Activated gamma-delta T cell treated with Interleukin-2 at 50 U/mL for 16 hours (primary cell): Measurements from ENCODE around the gene GJA9.
"Not testable (repeated sequence)": the region's sequence is repeated elsewhere in the genome, so short reads cannot be mapped to it uniquely, and the experiment has no call there.

Experiments used
- DNase-seq: peaks from one replicate; pipeline ENCODE4 v3.0.0-alpha.2; 2020

Gene GJA9

GRCh38 chr1:38881487-38881886 lies at the start of gene GJA9:
Gene GJA9 (minus strand): TSS chr1:38881587. CDS start chr1:38876098, 5,489 bp downstream.
- no peak for DNase-seq

DNA sequence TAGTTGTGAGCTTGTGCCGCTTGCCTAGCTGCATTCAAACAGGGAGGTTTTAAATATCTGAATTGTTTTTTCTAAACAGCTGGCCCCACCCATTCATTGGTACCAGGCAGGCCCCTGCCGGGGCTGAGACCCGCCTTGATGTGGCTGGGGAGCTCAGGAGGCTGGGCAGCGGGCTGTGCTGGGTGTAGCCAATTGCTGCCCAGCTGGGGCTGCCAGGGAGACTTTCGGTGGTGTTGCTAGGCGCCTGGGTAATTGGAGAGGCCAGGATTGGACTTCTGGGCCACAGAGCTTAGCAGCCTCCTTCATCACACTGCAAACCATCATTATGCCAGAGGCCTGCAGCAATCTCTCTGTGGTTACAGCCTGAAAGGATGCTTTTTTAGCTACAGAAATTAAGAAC lies 48.1 kb upstream of the GJA9 start:
- DNase-seq: no peak

GRCh38 chr1:38929054-38929453 lies 47.7 kb upstream of the GJA9 start:
- no peak for DNase-seq

GRCh38 chr1:38926091-38926490 lies 44.7 kb upstream of the GJA9 start:
- DNase-seq: no peak

- no peak for DNase-seq
Measured at GRCh38 chr1:38925391-38925790, 44.0 kb upstream of the GJA9 start.

GRCh38 chr1:38923607-38924006 lies 42.2 kb upstream of the GJA9 start:
- DNase-seq: no peak

GRCh38 chr1:38919130-38919529 lies 37.7 kb upstream of the GJA9 start:
- DNase-seq: no peak

GRCh38 chr1:38918568-38918967 lies 37.2 kb upstream of the GJA9 start:
- no peak for DNase-seq

DNA sequence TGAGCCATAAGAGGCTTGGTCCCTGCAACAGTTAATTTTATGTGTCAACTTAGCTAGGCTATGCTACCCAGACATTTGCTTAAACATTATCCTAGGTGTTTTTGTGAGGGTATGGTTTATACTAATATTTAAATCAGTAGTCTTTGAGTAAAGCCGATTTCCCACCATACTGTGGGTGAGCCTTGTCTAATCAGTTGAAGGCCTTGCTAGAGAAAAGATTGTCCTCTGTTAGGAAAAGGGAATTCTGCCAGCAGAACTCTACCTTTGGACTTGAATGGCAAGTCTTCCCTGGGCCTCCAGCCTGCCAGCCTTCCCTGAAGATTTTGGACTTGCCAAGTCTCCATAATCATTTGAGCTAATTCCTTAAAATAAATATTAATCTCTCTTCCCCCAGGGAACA lies 36.4 kb upstream of the GJA9 start:
- DNase-seq: no peak

DNA sequence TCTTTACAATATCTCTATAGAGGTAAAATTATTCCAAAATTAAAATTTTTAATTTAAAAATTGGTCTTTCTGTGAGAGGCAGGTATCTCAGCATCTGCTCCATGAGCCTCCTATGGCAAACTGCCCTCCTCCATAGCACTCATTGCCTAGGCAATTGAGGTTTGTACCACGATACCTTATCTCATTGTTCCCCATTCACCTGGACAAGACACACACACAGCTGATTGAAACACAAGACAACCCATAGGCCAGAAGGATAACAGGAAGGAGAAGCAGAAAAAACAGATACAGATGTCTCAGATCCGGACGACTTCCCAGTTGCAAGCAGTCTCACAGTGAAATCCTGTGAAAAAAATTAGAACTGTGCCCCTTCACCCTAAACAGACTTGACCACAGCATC lies 36.0 kb upstream of the GJA9 start:
- no peak for DNase-seq

- no peak for DNase-seq
Measured at GRCh38 chr1:38915352-38915948, 34.1 kb upstream of the GJA9 start.

DNA sequence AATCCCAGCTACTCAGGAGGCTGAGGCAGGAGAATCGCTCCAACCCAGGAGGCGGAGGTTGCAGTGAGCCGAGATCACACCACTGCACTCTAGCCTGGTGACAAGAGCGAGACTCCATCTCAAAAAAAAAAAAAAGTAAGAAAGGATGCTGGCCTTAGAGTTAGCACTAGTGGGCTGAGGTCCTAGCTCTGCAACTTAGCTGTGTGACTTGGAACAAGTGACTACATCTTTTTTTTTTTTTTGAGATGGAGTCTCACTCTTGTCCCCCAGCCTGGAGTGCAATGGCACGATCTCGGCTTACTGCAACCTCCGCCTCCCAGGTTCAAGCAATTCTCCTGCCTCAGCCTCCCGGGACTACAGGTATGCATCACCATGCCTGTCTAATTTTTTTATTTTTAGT lies 33.5 kb upstream of the GJA9 start:
- DNase-seq: not testable (repeated sequence)

GRCh38 chr1:38908821-38909220 lies 27.4 kb upstream of the GJA9 start:
- DNase-seq: no peak

DNA sequence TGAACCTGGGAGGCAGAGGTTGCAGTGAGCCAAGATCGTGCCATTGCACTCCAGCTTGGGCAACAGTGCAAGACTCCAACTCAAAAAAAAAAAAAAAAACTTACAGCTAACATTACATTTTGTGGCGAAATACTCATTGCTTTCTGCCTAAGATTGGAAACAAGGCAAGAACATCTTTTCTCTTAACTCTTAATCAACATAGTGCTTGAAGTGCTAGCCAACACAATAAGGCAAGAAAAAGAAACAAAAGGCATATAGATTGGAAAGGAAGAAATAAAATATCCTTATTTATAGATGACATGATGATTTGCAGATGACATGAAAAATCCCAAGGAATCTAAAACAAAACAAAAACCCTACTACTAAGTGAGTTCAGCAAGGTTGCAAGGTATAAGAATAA lies 24.6 kb upstream of the GJA9 start:
- DNase-seq: no peak

- DNase-seq: no peak
Measured at GRCh38 chr1:38899560-38899959, 18.2 kb upstream of the GJA9 start.

GRCh38 chr1:38898653-38899230 lies 17.4 kb upstream of the GJA9 start:
- DNase-seq: no peak

GRCh38 chr1:38896169-38896568 lies 14.8 kb upstream of the GJA9 start:
- DNase-seq: no peak

DNA sequence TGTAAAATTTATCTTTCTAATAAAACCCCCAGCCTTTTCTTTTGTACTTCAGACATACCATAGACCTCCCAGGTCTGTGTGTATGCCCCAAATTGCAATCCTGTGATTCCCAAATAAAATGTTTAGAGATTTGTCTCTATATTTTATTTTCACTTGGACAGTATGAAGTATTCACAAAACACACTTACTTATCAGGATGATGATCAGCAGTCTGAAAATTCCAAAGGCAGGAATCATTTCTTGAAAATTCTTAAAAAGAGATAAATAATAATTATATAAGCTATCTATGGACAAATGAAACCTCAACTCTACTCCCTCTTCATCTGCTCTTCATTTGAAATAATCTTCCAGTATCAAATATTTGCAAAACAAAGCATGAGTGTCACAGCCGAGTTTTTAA lies 11.6 kb upstream of the GJA9 start:
- DNase-seq: no peak

- DNase-seq: no peak
Measured at GRCh38 chr1:38891753-38892152, 10.4 kb upstream of the GJA9 start.

DNA sequence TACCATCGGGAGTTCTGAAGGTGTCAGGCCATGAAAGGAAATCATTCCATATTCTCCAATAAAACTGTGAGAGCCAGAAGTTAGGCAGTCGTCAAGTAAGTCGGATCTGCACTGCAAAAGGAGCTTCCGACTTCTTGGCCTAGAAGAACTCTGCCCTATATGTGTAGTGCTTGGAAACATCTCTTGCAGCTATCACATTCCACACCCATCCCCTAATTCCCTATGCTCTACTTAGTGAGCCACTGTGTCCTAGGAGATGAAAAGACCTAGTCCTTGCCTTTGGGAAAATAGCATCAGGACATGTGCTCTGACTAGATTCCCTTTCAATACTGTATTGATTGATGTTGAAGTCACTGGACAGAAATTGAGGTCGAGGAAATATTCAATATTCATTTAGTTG lies 8.2 kb upstream of the GJA9 start:
- DNase-seq: no peak

- no peak for DNase-seq
Measured at GRCh38 chr1:38888423-38889333, 7.3 kb upstream of the GJA9 start.

GRCh38 chr1:38885092-38885491 lies 3.7 kb upstream of the GJA9 start:
- DNase-seq: no peak

DNA sequence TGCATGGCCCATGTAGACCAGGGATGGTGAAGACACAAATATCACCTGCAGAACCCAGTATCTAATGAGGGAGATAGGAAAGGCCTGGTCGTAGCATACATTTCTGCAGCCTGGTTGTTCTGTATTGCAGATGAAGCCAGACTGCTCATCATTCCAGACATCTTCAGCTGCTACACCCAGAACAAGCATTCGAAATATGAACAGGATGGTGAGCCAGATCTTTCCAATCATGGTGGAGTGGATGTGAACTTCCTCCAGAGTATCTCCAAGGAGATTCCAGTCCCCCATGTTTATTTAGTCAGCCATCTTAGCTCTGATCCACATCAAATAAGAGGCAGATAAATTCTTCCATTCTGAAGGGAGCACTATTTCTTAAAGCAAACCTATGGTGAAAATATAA lies 5.6 kb downstream of the GJA9 start:
- no peak for DNase-seq
